Loucy (cell line): ENCODE results near the gene PHB1.

Experiments used
- H2AFZ ChIP-seq: fragments of 200-600 bp; sonication (generic); 2 replicates; pipeline ENCODE4 v1.6.0; 2016; ENCODE audit warnings: antibody characterized with exemption, mild to moderate bottlenecking, low read length, moderate library complexity
- H3F3A ChIP-seq: fragments of 200-600 bp; 2 replicates; pipeline ENCODE4 v1.6.0; 2016; ENCODE audit warnings: antibody characterized with exemption, low read depth, mild to moderate bottlenecking
- H3K27me3 ChIP-seq: fragments of 200-600 bp; sonication (generic); 2 replicates; pipeline ENCODE4 v1.6.1; 2014; ENCODE audit warnings: low read length, mild to moderate bottlenecking; ENCODE audit not compliant: insufficient read depth, poor library complexity, severe bottlenecking
- H3K36me3 ChIP-seq: fragments of 200-600 bp; sonication (generic); 2 replicates; pipeline ENCODE4 v1.6.1; 2016; ENCODE audit warnings: low read length; ENCODE audit not compliant: insufficient read depth
- H3K4me1 ChIP-seq: fragments of 200-600 bp; sonication (generic); 2 replicates; pipeline ENCODE4 v1.5.1; 2014; ENCODE audit warnings: low read length, mild to moderate bottlenecking; ENCODE audit not compliant: insufficient read depth, poor library complexity, severe bottlenecking
- H3K4me2 ChIP-seq: fragments of 200-600 bp; sonication (generic); 2 replicates; pipeline ENCODE4 v1.6.0; 2014; ENCODE audit warnings: antibody characterized with exemption, low read length, low read depth, mild to moderate bottlenecking; ENCODE audit not compliant: poor library complexity, severe bottlenecking
- H3K4me3 ChIP-seq: fragments of 200-600 bp; sonication (generic); 2 replicates; pipeline ENCODE4 v1.5.1; 2014; ENCODE audit warnings: low read length, mild to moderate bottlenecking, mixed read lengths; ENCODE audit not compliant: poor library complexity, severe bottlenecking
- H3K79me2 ChIP-seq: fragments of 200-600 bp; sonication (generic); 2 replicates; pipeline ENCODE4 v1.6.1; 2014; ENCODE audit warnings: low read length; ENCODE audit not compliant: insufficient read depth
- H3K9ac ChIP-seq: fragments of 200-600 bp; sonication (generic); 2 replicates; pipeline ENCODE4 v1.6.0; 2014; ENCODE audit warnings: mild to moderate bottlenecking, low read depth, low read length, moderate library complexity; ENCODE audit not compliant: poor library complexity, severe bottlenecking
- H3K9me2 ChIP-seq: fragments of 200-600 bp; sonication (generic); replicated peaks from 2 replicates; pipeline ENCODE4 v1.6.1; 2016; ENCODE audit warnings: low read depth, low read length, mixed read lengths
- H3K9me3 ChIP-seq: fragments of 200-600 bp; sonication (generic); 2 replicates; pipeline ENCODE4 v1.6.1; 2014; ENCODE audit warnings: mild to moderate bottlenecking, antibody characterized with exemption, low read length, low read depth; ENCODE audit not compliant: insufficient read depth
- H4K20me1 ChIP-seq: fragments of 200-600 bp; sonication (generic); 2 replicates; pipeline ENCODE4 v1.6.0; 2014; ENCODE audit warnings: antibody characterized with exemption, low read length, mild to moderate bottlenecking; ENCODE audit not compliant: insufficient read depth, poor library complexity, severe bottlenecking
- CTCF ChIP-seq: fragments of 200-600 bp; sonication (generic); conservative IDR thresholded peaks from 2 replicates; pipeline ENCODE4 v1.5.1; 2014; ENCODE audit warnings: mild to moderate bottlenecking, antibody characterized with exemption, low read length
- EZH2phosphoT487 ChIP-seq: fragments of 200-600 bp; IDR thresholded peaks from 2 replicates; pipeline ENCODE4 v1.6.1; 2018; ENCODE audit warnings: antibody characterized with exemption, mild to moderate bottlenecking, moderate library complexity, borderline replicate concordance

The PHB1 gene

GRCh38 chr17:49414622-49415350, at the start of gene PHB1:
Gene PHB1 (minus strand): TSS chr17:49414882. CDS start chr17:49413264, 1,618 bp downstream.
- H3K9me3 ChIP-seq = no peaks in the 10 kb centered on the region
- H3K9me2 ChIP-seq = no peaks in the 10 kb centered on the region
- H3K27me3 ChIP-seq = no peaks in the 10 kb centered on the region
- H3F3A ChIP-seq = no peaks in the 10 kb centered on the region
- no peaks in the 10 kb centered on the region for H4K20me1 ChIP-seq
- H2AFZ ChIP-seq = peak within 1 kb of the TSS; percentile 81
- peaks cover 18% of the 10 kb centered on the region; the same call in 1 of the 2 replicates for H3K36me3 ChIP-seq
- peak within 1 kb of the TSS; percentile 87 for H3K4me3 ChIP-seq
- H3K79me2 ChIP-seq = peaks cover 20% of the 10 kb centered on the region
- H3K4me1 ChIP-seq = peaks cover 16% of the 10 kb centered on the region
- no peak for TF ChIP-seq EZH2phosphoT487
- no peak for TF ChIP-seq CTCF
- H3K4me2 ChIP-seq = peak within 1 kb of the TSS; percentile 94
- peak within 1 kb of the TSS; percentile 80 for H3K9ac ChIP-seq

GRCh38 chr17:49464049-49464448, 49.4 kb upstream of the PHB1 start:
- H3K27me3 ChIP-seq = no peaks in the 10 kb centered on the region
- H2AFZ ChIP-seq = no peak overlapping the region
- H3K79me2 ChIP-seq = no peaks in the 10 kb centered on the region
- H3K9me2 ChIP-seq = no peaks in the 10 kb centered on the region
- H3F3A ChIP-seq = no peaks in the 10 kb centered on the region
- no peak overlapping the region for H3K9ac ChIP-seq
- no peaks in the 10 kb centered on the region for H3K9me3 ChIP-seq
- no peak for TF ChIP-seq CTCF
- H3K36me3 ChIP-seq = no peaks in the 10 kb centered on the region
- H3K4me1 ChIP-seq = no peaks in the 10 kb centered on the region
- H3K4me2 ChIP-seq = no peak overlapping the region
- H3K4me3 ChIP-seq = no peak overlapping the region
- H4K20me1 ChIP-seq = no peaks in the 10 kb centered on the region

GRCh38 chr17:49461580-49461979, 46.9 kb upstream of the PHB1 start:
- H3K9ac ChIP-seq = no peak overlapping the region
- H4K20me1 ChIP-seq = no peaks in the 10 kb centered on the region
- no peaks in the 10 kb centered on the region for H3F3A ChIP-seq
- H3K27me3 ChIP-seq = no peaks in the 10 kb centered on the region
- H3K9me2 ChIP-seq = no peaks in the 10 kb centered on the region
- no peak overlapping the region for H3K4me3 ChIP-seq
- H3K36me3 ChIP-seq = no peaks in the 10 kb centered on the region
- H3K4me1 ChIP-seq = no peaks in the 10 kb centered on the region
- no peak overlapping the region for H2AFZ ChIP-seq
- TF ChIP-seq EZH2phosphoT487 (no peak), CTCF (no peak)
- H3K4me2 ChIP-seq = no peak overlapping the region
- H3K79me2 ChIP-seq = no peaks in the 10 kb centered on the region
- no peaks in the 10 kb centered on the region for H3K9me3 ChIP-seq
